Measurements from ENCODE around the gene LRTM2. TPM values are rescaled to one million over a fixed set of nuclear protein-coding genes. Genes with fewer than 3 reads are reported as not detected.

The LRTM2 gene
- total and polyA plus RNA-seq, 2 of the 4 experiments (the other 2 are of a cell fraction): not detected

DNA sequence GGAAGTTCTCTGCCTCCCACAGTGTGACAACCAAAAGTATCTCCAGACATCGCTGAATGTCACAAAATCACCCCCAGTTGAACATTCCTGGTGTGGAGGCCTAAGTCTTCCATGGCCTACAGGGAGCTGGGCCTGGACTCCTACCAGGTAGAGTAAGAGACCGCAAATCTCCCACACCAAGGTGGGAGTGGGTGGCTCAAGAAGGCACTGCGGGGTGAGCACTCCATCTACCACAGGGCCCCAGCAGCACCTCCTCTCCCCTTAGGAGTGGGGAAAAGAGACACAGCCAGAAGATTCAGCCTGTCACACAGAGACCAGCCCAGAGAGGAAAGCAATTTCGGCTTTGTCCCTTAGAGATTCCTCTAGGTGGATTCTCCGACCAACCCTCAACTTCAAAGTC lies 25.5 kb downstream of the LRTM2 start:
- ATAC-seq (ENCODE audit: low read depth) (no peak), DNase-seq (no peak)
- Histone ChIP-seq H3K27ac (ENCODE audit: insufficient read depth, low read length) (no peak overlapping the region), H3K4me3 (ENCODE audit: insufficient read depth, low read depth, low read length) (no peak overlapping the region), H3K9me1 (ENCODE audit: insufficient read depth, low read length) (no peaks in the 10 kb centered on the region), H3K27me3 (ENCODE audit: control insufficient read depth, insufficient read depth, low read length) (peaks cover 69% of the 10 kb centered on the region), H4K91ac (ENCODE audit: insufficient read depth, low read depth, low read length) (no peak overlapping the region), H4K8ac (ENCODE audit: low read depth in 2 of 2, low read length in 2 of 2) (no peak overlapping the region), H4K5ac (ENCODE audit: low read depth, low read length) (no peak overlapping the region), H2BK15ac (ENCODE audit: low read depth, low read length) (no peak overlapping the region), H3K56ac (ENCODE audit: extremely low read depth, insufficient read depth, low read length) (no peak overlapping the region), H2BK5ac (ENCODE audit: low read depth, low read length, poor library complexity, severe bottlenecking) (no peak overlapping the region), H3K36me3 (ENCODE audit: control insufficient read depth, insufficient read depth, low read length) (no peaks in the 10 kb centered on the region), H3K14ac (replicated peaks; ENCODE audit: low read depth, low read length) (no peak overlapping the region), H2AK9ac (replicated peaks; ENCODE audit: low read depth, low read length, poor library complexity) (no peak overlapping the region), H3K4me1 (ENCODE audit: control insufficient read depth, insufficient read depth, low read length) (no peaks in the 10 kb centered on the region), H2AK5ac (ENCODE audit: low read depth, low read length) (no peak overlapping the region), H3K23ac (ENCODE audit: low read depth, low read length) (no peak overlapping the region), H2BK20ac (ENCODE audit: low read depth, low read length) (no peak overlapping the region), H3K4me2 (ENCODE audit: low read depth, low read length) (no peak overlapping the region), H3K18ac (ENCODE audit: low read depth, low read length) (no peak overlapping the region), H3K79me1 (ENCODE audit: low read depth in 1 of 2, low read length in 2 of 2) (no peaks in the 10 kb centered on the region), H2AFZ (replicated peaks; ENCODE audit: low read length, poor library complexity) (no peak overlapping the region), H3K9me3 (ENCODE audit: control insufficient read depth, insufficient read depth, low read length) (no peaks in the 10 kb centered on the region), H3K9ac (ENCODE audit: low read depth, low read length) (no peak overlapping the region), H3K4ac (ENCODE audit: low read depth, low read length) (no peak overlapping the region), H2BK120ac (ENCODE audit: low read depth, low read length) (no peak overlapping the region), H4K20me1 (ENCODE audit: insufficient read depth, low read length) (no peaks in the 10 kb centered on the region)
- dilution Hi-C loops (cut with HindIII; ENCODE audit: low sequenced_read_pairs, unreplicated experiment): no loop called here
- ChIA-PET CTCF (no interaction called here), POLR2A (ENCODE audit: unreplicated experiment) (no interaction called here)
- TF ChIP-seq RFX5 (IDR thresholded peaks at IDR 0.05; ENCODE audit: low read depth, low read length) (no peak), MAFK (IDR thresholded peaks at IDR 0.05; ENCODE audit: low read depth, low read length) (no peak)
- intact Hi-C loops (cut with micrococcal nuclease): no loop called here
- in situ Hi-C loops (cut with MboI; ENCODE audit: low sequenced_read_pairs): no loop called here
- 33% methylated on average over 2 of the region's 5 CpGs; no CpG with 5 or more reads in 1 of the 2 experiments for WGBS, 2 experiments (ENCODE audit: extremely low coverage in 2 of 2, insufficient read length in 1 of 2)
- no TSS peak for BruUV-seq (replicated peaks)

Measured in IMR-90 (cell line).